ENCODE measurements around the gene TEDC2. TPM values are rescaled to one million over a fixed set of nuclear protein-coding genes. Genes with fewer than 3 reads are reported as not detected.

TEDC2 gene, protein sequence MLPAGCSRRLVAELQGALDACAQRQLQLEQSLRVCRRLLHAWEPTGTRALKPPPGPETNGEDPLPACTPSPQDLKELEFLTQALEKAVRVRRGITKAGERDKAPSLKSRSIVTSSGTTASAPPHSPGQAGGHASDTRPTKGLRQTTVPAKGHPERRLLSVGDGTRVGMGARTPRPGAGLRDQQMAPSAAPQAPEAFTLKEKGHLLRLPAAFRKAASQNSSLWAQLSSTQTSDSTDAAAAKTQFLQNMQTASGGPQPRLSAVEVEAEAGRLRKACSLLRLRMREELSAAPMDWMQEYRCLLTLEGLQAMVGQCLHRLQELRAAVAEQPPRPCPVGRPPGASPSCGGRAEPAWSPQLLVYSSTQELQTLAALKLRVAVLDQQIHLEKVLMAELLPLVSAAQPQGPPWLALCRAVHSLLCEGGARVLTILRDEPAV
- 10 to 100 TPM in 1 of 2 donors, 1 to 10 TPM in 1; 7.6 to 17.6 TPM for total RNA-seq

DNA sequence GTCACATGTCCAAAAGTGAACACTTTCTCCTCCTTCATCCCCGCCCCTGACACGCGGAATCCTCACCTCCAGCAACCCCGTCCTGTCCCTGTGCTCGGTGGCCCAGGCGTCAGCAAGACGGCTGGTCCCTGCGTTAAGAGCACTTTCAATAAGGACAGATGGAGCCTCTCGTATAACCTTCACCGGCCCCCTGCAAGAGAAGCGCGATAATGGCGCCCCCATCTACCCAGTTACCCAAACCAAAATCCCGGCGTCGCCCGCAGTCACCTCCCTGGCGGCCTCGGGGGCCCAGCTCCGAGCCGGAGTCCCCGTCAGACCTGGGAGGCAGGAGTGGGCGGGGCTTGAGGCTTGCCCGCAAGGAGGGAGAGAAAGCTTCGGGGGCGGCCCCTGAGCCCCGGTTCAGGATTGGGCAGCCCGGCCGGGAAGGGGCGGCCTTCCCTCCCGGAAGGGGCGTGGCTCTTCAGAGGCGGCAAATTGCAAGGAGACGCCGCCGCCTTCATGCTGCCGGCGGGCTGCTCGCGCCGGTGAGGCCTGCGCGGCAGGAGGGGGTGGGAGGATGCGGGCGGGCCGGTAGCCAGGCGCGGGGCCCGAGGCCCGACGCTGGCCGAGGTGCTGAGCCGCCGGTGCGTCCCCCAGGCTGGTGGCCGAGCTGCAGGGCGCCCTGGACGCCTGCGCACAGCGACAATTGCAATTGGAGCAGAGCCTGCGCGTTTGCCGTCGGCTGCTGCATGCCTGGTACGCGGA lies at the start of gene TEDC2:
TSS of gene TEDC2 (plus strand) at position 463 of the 744 bp plus-strand sequence. CDS start at position 499, 36 bp downstream.

DNA sequence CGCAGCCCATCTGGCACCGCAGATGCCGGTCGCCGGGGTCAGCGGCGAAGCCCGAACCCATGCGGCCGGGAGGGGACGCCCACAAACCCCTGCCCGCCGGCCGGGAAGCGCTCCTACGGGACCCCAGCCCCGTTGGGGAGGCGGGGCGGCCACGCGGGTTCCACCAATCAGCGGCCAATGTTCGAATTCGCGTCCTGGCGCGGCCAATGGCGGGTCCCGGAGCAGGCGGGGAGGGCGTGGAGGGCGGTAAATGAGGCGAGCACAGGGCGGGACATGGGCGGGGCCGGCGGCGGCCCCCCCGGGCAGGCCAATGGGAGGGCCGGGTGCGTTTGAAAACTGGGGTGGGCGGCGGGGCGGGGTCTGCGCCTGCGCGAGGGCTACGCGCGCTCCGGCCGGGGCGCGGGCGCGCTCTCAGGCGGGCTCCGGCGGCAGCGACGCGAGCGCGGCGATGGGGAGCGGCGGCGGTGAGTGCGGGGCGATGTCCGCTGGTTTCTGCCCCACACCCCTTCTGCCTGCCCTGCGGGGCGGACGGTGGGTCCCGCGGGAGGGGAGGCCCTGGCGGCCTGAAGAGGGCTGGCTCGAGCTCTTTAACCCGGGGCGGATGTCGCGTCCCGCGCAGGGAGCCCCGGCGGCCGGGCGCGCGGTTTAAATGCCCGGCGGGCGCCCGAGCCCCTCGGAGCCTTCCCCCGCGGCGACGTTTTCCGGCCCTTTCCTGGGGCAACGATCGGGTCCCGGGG lies 30.7 kb upstream of the TEDC2 start, which contains the start of gene CCNF:
TSS of gene CCNF (plus strand) at position 414 of the 737 bp plus-strand sequence. CDS start at position 449, 35 bp downstream.

DNA sequence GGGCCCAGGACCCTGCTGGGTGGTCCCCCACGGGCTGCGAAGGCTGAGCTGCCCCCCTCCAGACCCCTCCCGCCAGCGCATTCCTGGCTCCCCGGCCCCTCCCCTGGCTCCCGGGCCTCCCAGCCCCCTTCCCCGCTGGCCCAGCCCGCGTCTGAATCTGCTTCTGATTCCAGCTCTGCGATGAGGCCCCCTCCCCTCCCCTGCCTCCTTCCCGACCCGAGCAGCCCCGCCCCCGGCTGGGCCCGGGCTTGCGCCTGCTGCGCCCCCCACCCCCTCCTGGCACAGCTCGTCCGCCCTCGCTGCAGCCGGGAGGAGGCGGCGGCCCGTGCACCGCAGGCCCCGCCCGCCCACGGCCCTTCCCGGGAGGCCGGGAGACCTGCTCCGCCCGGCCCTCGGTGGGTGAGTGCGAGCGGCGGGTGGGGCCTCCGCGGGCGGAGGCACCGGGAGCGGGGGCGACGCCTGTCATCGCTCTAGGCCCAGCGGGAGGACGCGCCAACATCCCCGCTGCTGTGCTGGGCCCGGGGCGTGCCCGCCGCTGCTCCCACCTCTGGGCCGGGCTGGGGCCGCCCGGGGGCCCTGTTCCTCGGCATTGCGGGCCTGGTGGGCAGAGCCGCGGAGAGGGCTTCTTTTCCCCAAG lies 11.2 kb downstream of the TEDC2 start, which contains the start of gene NTN3:
TSS of gene NTN3 (plus strand) at position 282 of the 637 bp plus-strand sequence. CDS start 405 bp downstream, outside the sequence.

DNA sequence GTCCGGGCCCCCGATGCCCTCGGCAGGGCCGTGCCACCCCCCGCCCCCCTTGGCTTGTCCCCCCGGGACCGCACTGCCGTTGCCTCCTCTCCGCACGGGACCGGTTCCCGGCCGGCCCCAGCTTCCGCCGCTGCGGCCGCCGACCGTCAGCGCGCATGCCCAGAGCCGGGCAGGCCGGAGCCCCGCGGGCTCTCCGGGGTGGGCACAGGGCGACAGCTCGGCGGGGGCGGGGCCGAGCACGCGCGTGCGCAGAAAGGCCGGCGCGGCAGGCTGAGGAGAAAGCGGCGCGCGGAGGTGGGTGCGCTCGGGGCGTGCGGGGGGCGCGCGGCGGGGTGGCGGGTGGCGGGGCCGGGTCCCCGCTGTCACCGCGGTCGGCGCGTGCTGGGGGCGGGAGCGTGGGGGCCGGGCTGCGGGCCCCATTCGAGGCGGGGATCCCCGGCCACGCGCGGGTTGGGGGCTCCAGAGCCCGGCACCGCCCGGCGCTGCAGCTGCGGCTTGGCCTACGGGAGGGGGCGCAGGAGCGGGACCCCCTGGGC lies 15.0 kb downstream of the TEDC2 start, which contains the start of gene TBC1D24:
TSS of gene TBC1D24 (plus strand) at position 251 of the 536 bp plus-strand sequence. CDS start 21,022 bp downstream, outside the sequence.

GRCh38 chr16:2513405-2514332 lies 53.8 kb downstream of the TEDC2 start, which contains the start of gene ATP6V0C:
Gene ATP6V0C, plus strand, starts transcription at chr16:2513952. Its CDS starts 152 bp downstream, at chr16:2514104.

Small RNA genes within 50 kb of the gene (small RNA-seq; reads per million reads assigned to genes)
- 0.43 to 4.2 reads per million in 2 donors for gene MIR6768

Other genes with a start within 250 kb of the TEDC2 start
- gene BRICD5, start 249.2 kb upstream of the TEDC2 start, total RNA-seq = 1 to 10 TPM; 1.3 to 2.1 TPM
- 10 to 100 TPM; 28.9 to 40.6 TPM for gene PGP, start 245.3 kb upstream of the TEDC2 start, total RNA-seq
- gene E4F1, start 236.5 kb upstream of the TEDC2 start, total RNA-seq = 10 to 100 TPM; 23.4 to 29.6 TPM
- gene DNASE1L2, start 223.7 kb upstream of the TEDC2 start, total RNA-seq = under 1 TPM; under 0.01 to 0.69 TPM
- gene ECI1, start 208.5 kb upstream of the TEDC2 start, total RNA-seq = 10 to 100 TPM; 23.4 to 27.3 TPM
- gene RNPS1, start 192.0 kb upstream of the TEDC2 start, total RNA-seq = 100 to 1,000 TPM in 1 of 2 donors, 10 to 100 TPM in 1; 96.0 to 155 TPM
- under 1 TPM; under 0.01 to 0.69 TPM for gene ABCA3, start 119.4 kb upstream of the TEDC2 start, total RNA-seq
- 10 to 100 TPM; 18.2 to 44.3 TPM for gene CCNF, start 30.7 kb upstream of the TEDC2 start, total RNA-seq
- gene NTN3, start 11.2 kb downstream of the TEDC2 start, total RNA-seq = under 1 TPM; under 0.01 to 0.34 TPM
- gene TBC1D24, start 15.0 kb downstream of the TEDC2 start, total RNA-seq = 10 to 100 TPM; 19.6 to 22.4 TPM
- 10 to 100 TPM; 67.6 to 90.5 TPM for gene ATP6V0C, start 53.8 kb downstream of the TEDC2 start, total RNA-seq
- gene AMDHD2, start 60.3 kb downstream of the TEDC2 start, total RNA-seq = 100 to 1,000 TPM; 141 to 147 TPM
- not detected for gene CEMP1, start 71.3 kb downstream of the TEDC2 start, total RNA-seq
- gene PDPK1, start 77.9 kb downstream of the TEDC2 start, total RNA-seq = 10 to 100 TPM; 24.8 to 30.3 TPM
- gene KCTD5, start 222.4 kb downstream of the TEDC2 start, total RNA-seq = 10 to 100 TPM; 16.2 to 27.6 TPM

Data from melanocyte of skin (primary cell).